WTC11 (cell line): Measurements from ENCODE around the gene BTNL9. TPM values are rescaled to one million over a fixed set of nuclear protein-coding genes. Genes with fewer than 3 reads are reported as not detected.

Source experiments
- ATAC-seq: fragments of 200-7000 bp; cut with Tn5 transposase; 2 replicates; pipeline ENCODE4 v1.10.0; 2021; ENCODE audit warnings: mild to moderate bottlenecking, moderate library complexity
- CTCF ChIA-PET: fragments of 300-600 bp; sonication (Branson Sonifier 250); formaldehyde crosslinking; loops from one replicate; lab custom pipeline; 2021; ENCODE audit warnings: antibody characterized with exemption; lab: Charles Lee
- POLR2A ChIA-PET: fragments of 350-600 bp; sonication (Branson Sonifier 250); formaldehyde crosslinking; loops from one replicate; lab custom pipeline; 2021; ENCODE audit warnings: antibody characterized with exemption; lab: Charles Lee
- DNase-seq: peaks from one replicate; pipeline ENCODE4 v3.0.0; 2021; ENCODE audit warnings: low spot score
- H3K27ac Mint-ChIP-seq: 2 replicates; pipeline ENCODE4 v1.8.0; 2021; ENCODE audit warnings: mixed read lengths
- H3K27me3 Mint-ChIP-seq: 2 replicates; pipeline ENCODE4 v1.8.0; 2021; ENCODE audit warnings: low read depth, mild to moderate bottlenecking, moderate library complexity, mixed read lengths
- H3K36me3 Mint-ChIP-seq: 2 replicates; pipeline ENCODE4 v1.8.0; 2021; ENCODE audit warnings: mixed read lengths
- H3K4me1 Mint-ChIP-seq: 2 replicates; pipeline ENCODE4 v1.8.0; 2022; ENCODE audit warnings: mixed read lengths
- H3K4me3 Mint-ChIP-seq: 2 replicates; pipeline ENCODE4 v1.8.0; 2021; ENCODE audit warnings: mild to moderate bottlenecking, moderate library complexity, mixed read lengths
- H3K9me3 Mint-ChIP-seq: 2 replicates; pipeline ENCODE4 v1.8.0; 2021; ENCODE audit warnings: mixed read lengths
- ATF2 ChIP-seq: sonication (generic); formaldehyde crosslinking; IDR thresholded peaks from 2 replicates; pipeline ENCODE4 v1.8.1; 2022; ENCODE audit warnings: low read depth, missing genetic modification reagents, borderline replicate concordance
- CBFB ChIP-seq: sonication (generic); formaldehyde crosslinking; IDR thresholded peaks from 2 replicates; pipeline ENCODE4 v1.8.1; 2022; ENCODE audit warnings: mild to moderate bottlenecking, low read depth, missing genetic modification reagents
- CREB1 ChIP-seq: sonication (generic); formaldehyde crosslinking; IDR thresholded peaks from 2 replicates; pipeline ENCODE4 v1.8.0; 2023; ENCODE audit warnings: mild to moderate bottlenecking, missing genetic modification reagents
- CREM ChIP-seq: sonication (generic); formaldehyde crosslinking; IDR thresholded peaks from 2 replicates; pipeline ENCODE4 v1.8.1; 2022; ENCODE audit warnings: mild to moderate bottlenecking, missing genetic modification reagents, moderate library complexity
- JAZF1 ChIP-seq: fragments of 250-450 bp; sonication (Bioruptor Pico); IDR thresholded peaks from 2 replicates; pipeline ENCODE4 v1.9.0; 2021; ENCODE audit warnings: moderate library complexity, mild to moderate bottlenecking, inconsistent platforms
- JUN ChIP-seq: sonication (generic); formaldehyde crosslinking; IDR thresholded peaks from 2 replicates; pipeline ENCODE4 v1.8.0; 2023; ENCODE audit warnings: mild to moderate bottlenecking, missing genetic modification reagents
- KAT7 ChIP-seq: sonication (generic); formaldehyde crosslinking; IDR thresholded peaks from 2 replicates; pipeline ENCODE4 v1.8.1; 2023; ENCODE audit warnings: missing genetic modification reagents, mild to moderate bottlenecking, borderline replicate concordance
- MLX ChIP-seq: sonication (generic); formaldehyde crosslinking; IDR thresholded peaks from 2 replicates; pipeline ENCODE4 v1.8.1; 2023; ENCODE audit warnings: mild to moderate bottlenecking, missing genetic modification reagents, moderate library complexity
- MXD4 ChIP-seq: fragments of 250-450 bp; sonication (Bioruptor Pico); IDR thresholded peaks from 2 replicates; pipeline ENCODE4 v1.8.0; 2021; ENCODE audit warnings: mild to moderate bottlenecking, moderate library complexity, borderline replicate concordance
- NFE2L1 ChIP-seq: sonication (generic); formaldehyde crosslinking; IDR thresholded peaks from 2 replicates; pipeline ENCODE4 v1.8.1; 2023; ENCODE audit warnings: missing genetic modification reagents
- NR1H2 ChIP-seq: sonication (generic); formaldehyde crosslinking; IDR thresholded peaks from 2 replicates; pipeline ENCODE4 v1.9.0; 2021; ENCODE audit warnings: mild to moderate bottlenecking, moderate library complexity, missing genetic modification reagents
- NR2C2 ChIP-seq: sonication (generic); formaldehyde crosslinking; IDR thresholded peaks from 2 replicates; pipeline ENCODE4 v1.8.0; 2022; ENCODE audit warnings: mild to moderate bottlenecking, missing genetic modification reagents
- NR3C1 ChIP-seq: sonication (generic); formaldehyde crosslinking; conservative IDR thresholded peaks from 2 replicates; pipeline ENCODE4 v1.8.1; 2023; ENCODE audit warnings: low read depth, mild to moderate bottlenecking, missing genetic modification reagents
- RELA ChIP-seq: sonication (generic); formaldehyde crosslinking; IDR thresholded peaks from 2 replicates; pipeline ENCODE4 v1.8.1; 2022; ENCODE audit warnings: missing genetic modification reagents, mild to moderate bottlenecking, borderline replicate concordance
- TEAD1 ChIP-seq: sonication (generic); formaldehyde crosslinking; IDR thresholded peaks from 2 replicates; pipeline ENCODE4 v1.8.0; 2022; ENCODE audit warnings: mild to moderate bottlenecking, missing genetic modification reagents
- TEAD4 ChIP-seq: sonication (generic); formaldehyde crosslinking; IDR thresholded peaks from 2 replicates; pipeline ENCODE4 v1.8.0; 2022; ENCODE audit warnings: mild to moderate bottlenecking, missing genetic modification reagents
- ZMAT4 ChIP-seq: fragments of 250-450 bp; sonication (Bioruptor Pico); IDR thresholded peaks from 2 replicates; pipeline ENCODE4 v1.9.0; 2021; ENCODE audit warnings: mild to moderate bottlenecking
- ZNF121 ChIP-seq: sonication (generic); formaldehyde crosslinking; IDR thresholded peaks from 2 replicates; pipeline ENCODE4 v1.8.0; 2023; ENCODE audit warnings: missing genetic modification reagents
- ZNF416 ChIP-seq: fragments of 250-450 bp; sonication (Bioruptor Pico); IDR thresholded peaks from 2 replicates; pipeline ENCODE4 v1.9.0; 2021; ENCODE audit warnings: mild to moderate bottlenecking, inconsistent platforms
- total RNA-seq: library from RNA; stranded (reverse); gene quantifications from 3 replicates; pipeline ENCODE4 v1.2.3, GENCODE V29; 2021
- TF ChIP-seq, protein P1 (sequence below): sonication (generic); formaldehyde crosslinking; IDR thresholded peaks from 2 replicates; pipeline ENCODE4 v1.8.1; 2023; ENCODE audit warnings: mild to moderate bottlenecking, missing genetic modification reagents
- TF ChIP-seq, protein P2 (sequence below): sonication (generic); formaldehyde crosslinking; IDR thresholded peaks from 2 replicates; pipeline ENCODE4 v1.8.0; 2022; ENCODE audit warnings: mild to moderate bottlenecking, missing genetic modification reagents
- TF ChIP-seq, protein P3 (sequence below): sonication (generic); formaldehyde crosslinking; conservative IDR thresholded peaks from 2 replicates; pipeline ENCODE4 v1.8.1; 2022; ENCODE audit warnings: mild to moderate bottlenecking, missing genetic modification reagents
- TF ChIP-seq, protein P4 (sequence below): fragments of 250-450 bp; sonication (Bioruptor Pico); IDR thresholded peaks from 2 replicates; pipeline ENCODE4 v1.9.0; 2021; ENCODE audit warnings: moderate library complexity, mild to moderate bottlenecking, inconsistent platforms, borderline replicate concordance
- TF ChIP-seq, protein P5 (sequence below): fragments of 250-450 bp; sonication (Bioruptor Pico); IDR thresholded peaks from 2 replicates; pipeline ENCODE4 v2.1.2; 2022; ENCODE audit warnings: mild to moderate bottlenecking, moderate library complexity
- TF ChIP-seq, protein P6 (sequence below): sonication (generic); formaldehyde crosslinking; IDR thresholded peaks from 2 replicates; pipeline ENCODE4 v1.8.0; 2022; ENCODE audit warnings: mild to moderate bottlenecking, missing genetic modification reagents

The BTNL9 gene
- total RNA-seq, 1 experiment from 2014 or later: 3.4 TPM

GRCh38 chr5:181087309-181087708 is 47.2 kb downstream of the BTNL9 start (continued):
- TF ChIP-seq ZNF121 (CRISPR knock-in tag) (no peak), NR3C1 (no peak), KAT7 (CRISPR knock-in tag) (no peak), TEAD1 (CRISPR knock-in tag) (no peak), JAZF1 (CRISPR knock-in tag) (no peak)
- TF ChIP-seq, protein P1, sequence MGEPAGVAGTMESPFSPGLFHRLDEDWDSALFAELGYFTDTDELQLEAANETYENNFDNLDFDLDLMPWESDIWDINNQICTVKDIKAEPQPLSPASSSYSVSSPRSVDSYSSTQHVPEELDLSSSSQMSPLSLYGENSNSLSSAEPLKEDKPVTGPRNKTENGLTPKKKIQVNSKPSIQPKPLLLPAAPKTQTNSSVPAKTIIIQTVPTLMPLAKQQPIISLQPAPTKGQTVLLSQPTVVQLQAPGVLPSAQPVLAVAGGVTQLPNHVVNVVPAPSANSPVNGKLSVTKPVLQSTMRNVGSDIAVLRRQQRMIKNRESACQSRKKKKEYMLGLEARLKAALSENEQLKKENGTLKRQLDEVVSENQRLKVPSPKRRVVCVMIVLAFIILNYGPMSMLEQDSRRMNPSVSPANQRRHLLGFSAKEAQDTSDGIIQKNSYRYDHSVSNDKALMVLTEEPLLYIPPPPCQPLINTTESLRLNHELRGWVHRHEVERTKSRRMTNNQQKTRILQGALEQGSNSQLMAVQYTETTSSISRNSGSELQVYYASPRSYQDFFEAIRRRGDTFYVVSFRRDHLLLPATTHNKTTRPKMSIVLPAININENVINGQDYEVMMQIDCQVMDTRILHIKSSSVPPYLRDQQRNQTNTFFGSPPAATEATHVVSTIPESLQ (CRISPR knock-in tag): no peak

- POLR2A ChIA-PET: no interaction called here
- no peak for TF ChIP-seq CBFB (CRISPR knock-in tag)
- TF ChIP-seq TEAD4: no peak
- TF ChIP-seq ZNF416: no peak
- TF ChIP-seq, protein P2, sequence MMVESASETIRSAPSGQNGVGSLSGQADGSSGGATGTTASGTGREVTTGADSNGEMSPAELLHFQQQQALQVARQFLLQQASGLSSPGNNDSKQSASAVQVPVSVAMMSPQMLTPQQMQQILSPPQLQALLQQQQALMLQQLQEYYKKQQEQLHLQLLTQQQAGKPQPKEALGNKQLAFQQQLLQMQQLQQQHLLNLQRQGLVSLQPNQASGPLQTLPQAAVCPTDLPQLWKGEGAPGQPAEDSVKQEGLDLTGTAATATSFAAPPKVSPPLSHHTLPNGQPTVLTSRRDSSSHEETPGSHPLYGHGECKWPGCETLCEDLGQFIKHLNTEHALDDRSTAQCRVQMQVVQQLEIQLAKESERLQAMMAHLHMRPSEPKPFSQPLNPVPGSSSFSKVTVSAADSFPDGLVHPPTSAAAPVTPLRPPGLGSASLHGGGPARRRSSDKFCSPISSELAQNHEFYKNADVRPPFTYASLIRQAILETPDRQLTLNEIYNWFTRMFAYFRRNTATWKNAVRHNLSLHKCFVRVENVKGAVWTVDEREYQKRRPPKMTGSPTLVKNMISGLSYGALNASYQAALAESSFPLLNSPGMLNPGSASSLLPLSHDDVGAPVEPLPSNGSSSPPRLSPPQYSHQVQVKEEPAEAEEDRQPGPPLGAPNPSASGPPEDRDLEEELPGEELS (CRISPR knock-in tag): no peak
- TF ChIP-seq, protein P3, sequence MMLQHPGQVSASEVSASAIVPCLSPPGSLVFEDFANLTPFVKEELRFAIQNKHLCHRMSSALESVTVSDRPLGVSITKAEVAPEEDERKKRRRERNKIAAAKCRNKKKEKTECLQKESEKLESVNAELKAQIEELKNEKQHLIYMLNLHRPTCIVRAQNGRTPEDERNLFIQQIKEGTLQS (CRISPR knock-in tag): no peak
- no peak for TF ChIP-seq JUN (CRISPR knock-in tag)
- peak; percentile 96 for ATAC-seq
- DNase-seq: peak; percentile 62
- CTCF ChIA-PET: interaction anchor here (0.6 to 2.5 kb wide), 27 partner anchors 12 to 995 kb away, joined by 3 to 25 read pairs (median 4); partner anchors contain the start of gene MGAT1
- no peaks in the 10 kb centered on the region for H3K36me3 Mint-ChIP-seq
- no peak overlapping the region for H3K4me3 Mint-ChIP-seq
- no peaks in the 10 kb centered on the region for H3K9me3 Mint-ChIP-seq
- H3K4me1 Mint-ChIP-seq: peaks cover 18% of the 10 kb centered on the region
- H3K27ac Mint-ChIP-seq: no peak overlapping the region
- H3K27me3 Mint-ChIP-seq: peaks cover 20% of the 10 kb centered on the region
These were observed 48.2 kb downstream of the BTNL9 start for GRCh38 chr5:181088289-181088688.

DNA sequence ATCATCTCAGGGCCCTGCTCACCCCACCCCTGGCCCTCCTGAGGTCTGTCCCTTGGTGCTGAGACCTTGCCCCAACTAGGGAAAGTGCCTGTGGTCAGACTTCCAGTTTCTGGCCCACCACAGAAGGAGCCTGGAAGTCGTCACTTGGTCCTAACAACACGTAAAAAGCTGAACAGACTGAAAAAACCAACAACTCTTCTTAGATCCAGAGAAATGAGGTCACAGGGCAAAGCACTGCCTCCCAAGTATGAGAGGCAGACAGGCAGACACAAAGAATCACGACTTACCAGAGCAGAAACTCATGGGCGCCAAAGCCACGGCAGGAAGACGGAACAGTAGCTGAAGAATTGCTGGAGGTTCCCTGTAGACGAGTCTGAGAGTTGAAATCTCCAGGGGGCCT is 52.4 kb downstream of the BTNL9 start:
- Mint-ChIP-seq H3K4me1 (peaks cover 5% of the 10 kb centered on the region), H3K36me3 (no peaks in the 10 kb centered on the region), H3K27me3 (peaks cover 12% of the 10 kb centered on the region), H3K27ac (no peak overlapping the region), H3K4me3 (no peak overlapping the region), H3K9me3 (no peaks in the 10 kb centered on the region)
- DNase-seq (no peak), ATAC-seq (no peak)
- ChIA-PET POLR2A (no interaction called here), CTCF (interaction anchor here (1.1 kb wide), 1 partner anchor 45 kb away, joined by 3 read pairs; no protein-coding TSS in a partner anchor)
- TF ChIP-seq RELA (CRISPR knock-in tag) (no peak), MXD4 (CRISPR knock-in tag) (no peak), ZMAT4 (no peak), CREM (no peak), ATF2 (CRISPR knock-in tag) (no peak), NR1H2 (CRISPR knock-in tag) (no peak), CBFB (CRISPR knock-in tag) (no peak), NFE2L1 (CRISPR knock-in tag) (no peak), MLX (CRISPR knock-in tag) (no peak), NR2C2 (no peak), CREB1 (CRISPR knock-in tag) (no peak)
- TF ChIP-seq, protein P4, sequence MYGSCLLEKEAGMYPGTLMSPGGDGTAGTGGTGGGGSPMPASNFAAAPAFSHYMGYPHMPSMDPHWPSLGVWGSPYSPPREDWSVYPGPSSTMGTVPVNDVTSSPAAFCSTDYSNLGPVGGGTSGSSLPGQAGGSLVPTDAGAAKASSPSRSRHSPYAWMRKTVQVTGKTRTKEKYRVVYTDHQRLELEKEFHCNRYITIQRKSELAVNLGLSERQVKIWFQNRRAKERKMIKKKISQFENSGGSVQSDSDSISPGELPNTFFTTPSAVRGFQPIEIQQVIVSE: no peak
- TF ChIP-seq, protein P5, sequence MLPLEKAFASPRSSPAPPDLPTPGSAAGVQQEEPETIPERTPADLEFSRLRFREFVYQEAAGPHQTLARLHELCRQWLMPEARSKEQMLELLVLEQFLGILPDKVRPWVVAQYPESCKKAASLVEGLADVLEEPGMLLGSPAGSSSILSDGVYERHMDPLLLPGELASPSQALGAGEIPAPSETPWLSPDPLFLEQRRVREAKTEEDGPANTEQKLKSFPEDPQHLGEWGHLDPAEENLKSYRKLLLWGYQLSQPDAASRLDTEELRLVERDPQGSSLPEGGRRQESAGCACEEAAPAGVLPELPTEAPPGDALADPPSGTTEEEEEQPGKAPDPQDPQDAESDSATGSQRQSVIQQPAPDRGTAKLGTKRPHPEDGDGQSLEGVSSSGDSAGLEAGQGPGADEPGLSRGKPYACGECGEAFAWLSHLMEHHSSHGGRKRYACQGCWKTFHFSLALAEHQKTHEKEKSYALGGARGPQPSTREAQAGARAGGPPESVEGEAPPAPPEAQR (CRISPR knock-in tag): no peak
- TF ChIP-seq, protein P6, sequence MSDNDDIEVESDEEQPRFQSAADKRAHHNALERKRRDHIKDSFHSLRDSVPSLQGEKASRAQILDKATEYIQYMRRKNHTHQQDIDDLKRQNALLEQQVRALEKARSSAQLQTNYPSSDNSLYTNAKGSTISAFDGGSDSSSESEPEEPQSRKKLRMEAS (CRISPR knock-in tag): no peak
